Esophagus muscularis mucosa (tissue), 3 donors: ENCODE measurements around the gene TCEANC2.

Experiments used
- POLR2AphosphoS5 ChIP-seq, 2 donors: sonication (generic); formaldehyde crosslinking; IDR thresholded peaks; one replicate each; pipeline ENCODE4 v1.6.1; 2017; ENCODE audit warnings: antibody characterized with exemption in 2 of 2
- TF ChIP-seq, protein P1 (sequence below), 3 experiments: fragments of 200-600 bp in 2 of 3; fragments of 450-650 bp in 1 of 3; sonication (generic) in 2 of 3; IDR thresholded peaks; one replicate each; pipeline ENCODE4 v1.5.1; 2017 to 2019; ENCODE audit warnings: antibody characterized with exemption in 3 of 3, mild to moderate bottlenecking in 2 of 3, moderate library complexity in 1 of 3

DNA sequence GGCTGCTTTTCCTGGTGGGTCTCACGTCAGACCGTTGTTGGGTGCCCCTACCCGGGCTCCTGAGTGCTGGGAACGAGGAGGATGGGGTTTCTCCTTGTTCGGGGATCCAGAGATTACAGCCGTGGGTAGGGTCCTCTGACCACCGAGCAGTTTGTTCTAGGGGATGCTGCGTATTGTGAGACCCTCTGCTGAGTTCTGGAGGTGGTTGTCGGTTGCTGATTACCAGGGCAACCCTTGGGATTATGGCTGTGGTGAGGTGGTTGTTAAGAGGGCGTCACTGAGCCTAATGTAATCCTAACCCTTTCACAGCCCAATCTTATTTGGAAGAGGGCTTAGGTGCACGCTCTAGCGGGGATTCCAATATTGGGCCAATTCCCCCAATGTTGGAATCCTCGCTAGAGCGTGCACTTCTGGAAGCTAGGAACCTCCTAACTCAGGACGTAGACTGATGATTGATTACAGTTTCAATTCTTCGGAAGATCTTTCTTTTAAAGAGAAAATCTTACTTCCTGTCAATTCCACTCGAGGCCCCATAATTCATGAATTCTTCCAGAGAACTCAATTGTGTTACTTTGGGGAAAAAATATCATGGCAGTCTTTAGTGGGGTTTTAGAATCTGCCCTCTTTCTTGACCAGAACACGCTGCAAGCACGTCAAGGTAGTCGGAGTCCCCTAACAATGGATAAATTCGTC is 483 bp downstream of the TCEANC2 start:
- TF ChIP-seq, protein P1, sequence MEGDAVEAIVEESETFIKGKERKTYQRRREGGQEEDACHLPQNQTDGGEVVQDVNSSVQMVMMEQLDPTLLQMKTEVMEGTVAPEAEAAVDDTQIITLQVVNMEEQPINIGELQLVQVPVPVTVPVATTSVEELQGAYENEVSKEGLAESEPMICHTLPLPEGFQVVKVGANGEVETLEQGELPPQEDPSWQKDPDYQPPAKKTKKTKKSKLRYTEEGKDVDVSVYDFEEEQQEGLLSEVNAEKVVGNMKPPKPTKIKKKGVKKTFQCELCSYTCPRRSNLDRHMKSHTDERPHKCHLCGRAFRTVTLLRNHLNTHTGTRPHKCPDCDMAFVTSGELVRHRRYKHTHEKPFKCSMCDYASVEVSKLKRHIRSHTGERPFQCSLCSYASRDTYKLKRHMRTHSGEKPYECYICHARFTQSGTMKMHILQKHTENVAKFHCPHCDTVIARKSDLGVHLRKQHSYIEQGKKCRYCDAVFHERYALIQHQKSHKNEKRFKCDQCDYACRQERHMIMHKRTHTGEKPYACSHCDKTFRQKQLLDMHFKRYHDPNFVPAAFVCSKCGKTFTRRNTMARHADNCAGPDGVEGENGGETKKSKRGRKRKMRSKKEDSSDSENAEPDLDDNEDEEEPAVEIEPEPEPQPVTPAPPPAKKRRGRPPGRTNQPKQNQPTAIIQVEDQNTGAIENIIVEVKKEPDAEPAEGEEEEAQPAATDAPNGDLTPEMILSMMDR (IDR thresholded peaks at IDR 0.05) = no peak
- no peak for TF ChIP-seq POLR2AphosphoS5 (IDR thresholded peaks at IDR 0.05)
